LoVo (cell line): ENCODE results near the gene MAP7.
"Not testable (repeated sequence)": the region's sequence is repeated elsewhere in the genome, so short reads cannot be mapped to it uniquely, and the experiment has no call there.

Experiments used
- DNase-seq: peaks from one replicate; pipeline ENCODE4 v3.0.0-alpha.2; 2016; ENCODE audit warnings: low spot score

MAP7 gene

DNA sequence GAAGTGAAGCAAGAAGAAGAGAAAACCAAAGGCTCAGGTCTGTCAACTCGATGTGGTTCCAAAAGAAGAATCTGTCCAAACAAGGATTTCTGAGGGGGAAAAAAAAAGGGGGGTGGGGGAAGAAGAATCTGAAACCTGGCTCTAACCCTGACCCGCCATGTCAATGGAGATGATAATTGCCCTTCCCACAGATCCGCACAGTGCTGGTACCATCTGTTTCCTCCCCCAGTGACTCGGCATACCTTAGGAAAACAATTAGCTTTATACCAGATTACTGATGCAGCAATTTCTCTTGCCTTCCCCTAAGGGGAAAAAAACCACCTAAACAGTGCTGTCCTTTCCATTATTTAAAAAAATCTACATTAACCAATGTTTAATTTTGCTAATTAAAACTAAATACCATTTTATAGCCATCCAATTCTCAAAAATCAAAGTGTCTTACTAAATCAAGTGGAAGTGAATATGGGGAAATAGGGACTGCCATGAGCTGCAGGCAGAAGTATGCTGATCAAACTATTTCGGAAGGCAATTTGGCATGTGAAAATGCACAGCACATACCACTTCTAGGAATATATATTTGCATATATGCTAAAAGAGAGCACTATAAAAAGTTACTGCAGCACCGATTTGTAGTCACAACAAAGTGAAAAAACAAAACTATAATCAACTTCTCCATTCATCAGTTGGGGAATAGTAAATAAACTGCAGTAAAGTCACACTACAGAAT, 46.8 kb downstream of the MAP7 start:
- DNase-seq = no peak

DNA sequence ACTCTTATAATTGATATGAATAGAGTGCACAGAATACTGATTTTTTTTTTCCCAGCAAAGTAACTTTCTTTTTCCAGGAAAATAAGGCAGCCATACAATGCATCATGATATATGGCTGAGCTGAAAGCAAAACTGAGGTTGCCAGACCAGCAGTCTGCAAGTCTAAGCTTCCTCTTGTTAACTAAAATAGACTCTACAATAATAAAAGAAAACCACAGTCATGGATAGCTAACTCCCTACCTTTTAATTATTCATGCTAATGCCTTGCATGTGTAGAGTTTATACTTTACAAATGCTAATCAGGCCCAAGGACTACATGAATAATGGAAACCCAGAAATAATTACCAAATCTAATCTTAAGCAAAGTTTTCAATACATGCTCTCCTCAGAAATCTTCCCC, 47.4 kb downstream of the MAP7 start:
- no peak for DNase-seq

DNA sequence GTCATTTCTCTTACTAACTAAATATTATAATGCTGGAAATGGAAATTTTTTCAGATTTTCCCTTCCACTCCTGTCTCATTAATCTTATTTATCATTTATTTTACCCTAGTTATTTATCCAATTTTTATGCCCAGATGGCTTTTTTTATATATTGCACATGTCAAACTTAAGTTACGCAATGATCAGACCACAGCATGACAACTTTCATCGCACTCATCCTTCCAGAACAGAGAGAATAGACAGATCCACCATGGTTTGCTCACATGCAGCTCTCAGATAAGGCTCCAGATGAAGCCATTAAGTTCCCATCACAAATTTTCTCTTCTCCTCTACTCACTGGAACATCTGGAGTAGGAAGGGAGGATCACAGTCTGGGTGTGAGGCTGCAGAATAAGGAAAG, 48.7 kb downstream of the MAP7 start:
- DNase-seq = no peak

DNA sequence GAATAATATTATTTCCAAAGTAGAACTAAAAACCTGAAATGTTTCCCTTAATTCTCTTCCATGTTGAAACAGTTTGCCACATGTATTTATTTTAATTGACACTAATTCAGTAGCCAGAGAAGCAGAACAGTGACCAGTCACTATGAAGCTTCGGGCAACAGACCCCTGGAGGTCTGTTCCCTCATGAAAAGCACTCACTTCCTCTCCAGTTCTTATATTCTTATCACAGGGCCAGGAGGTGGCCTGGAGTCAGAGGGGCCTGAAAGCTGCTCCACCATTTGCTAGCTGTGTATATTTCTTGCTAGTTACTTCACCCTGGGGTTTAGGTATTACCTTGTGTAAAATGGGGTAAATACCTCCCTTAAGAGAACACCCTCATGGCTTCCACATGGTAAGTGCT, 49.1 kb downstream of the MAP7 start:
- DNase-seq = no peak

DNA sequence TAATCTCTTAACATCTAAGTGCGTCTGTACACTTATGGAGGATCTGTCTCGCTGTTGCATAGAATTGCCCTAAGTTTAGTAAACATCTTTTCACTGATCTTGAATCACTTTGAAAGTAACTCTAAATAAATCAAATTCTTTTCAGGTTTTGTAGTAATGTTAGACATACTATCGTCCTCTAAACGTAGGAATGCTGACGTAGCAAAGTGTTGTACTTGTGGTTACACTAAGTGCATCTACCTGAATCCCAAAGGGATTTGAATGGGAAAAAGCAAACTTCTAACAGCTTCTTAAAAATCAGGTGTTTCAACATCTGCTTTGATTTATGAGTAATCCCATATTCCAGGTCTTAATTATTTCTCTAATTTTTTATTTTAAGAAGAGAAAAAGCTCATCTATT, 49.8 kb downstream of the MAP7 start:
- DNase-seq = no peak

DNA sequence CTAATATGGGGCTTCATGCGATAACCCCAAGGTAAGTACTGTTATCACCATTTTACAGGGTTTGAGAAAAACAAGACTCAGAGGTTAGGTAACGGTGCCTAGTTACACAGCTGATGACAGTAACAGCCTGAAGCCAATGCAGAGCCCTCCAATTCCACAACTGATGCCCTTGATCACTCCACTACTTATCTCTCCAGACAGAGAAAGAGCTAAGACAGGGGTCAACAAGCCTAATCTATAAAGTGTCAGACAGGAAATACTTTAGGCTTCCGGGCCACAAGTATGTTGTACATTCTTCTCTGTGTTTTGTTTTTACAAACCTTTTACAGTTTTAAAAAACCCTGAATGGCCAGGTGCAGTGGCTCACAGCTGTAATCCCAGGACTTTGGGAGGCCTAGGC, 50.9 kb downstream of the MAP7 start:
- no peak for DNase-seq

DNA sequence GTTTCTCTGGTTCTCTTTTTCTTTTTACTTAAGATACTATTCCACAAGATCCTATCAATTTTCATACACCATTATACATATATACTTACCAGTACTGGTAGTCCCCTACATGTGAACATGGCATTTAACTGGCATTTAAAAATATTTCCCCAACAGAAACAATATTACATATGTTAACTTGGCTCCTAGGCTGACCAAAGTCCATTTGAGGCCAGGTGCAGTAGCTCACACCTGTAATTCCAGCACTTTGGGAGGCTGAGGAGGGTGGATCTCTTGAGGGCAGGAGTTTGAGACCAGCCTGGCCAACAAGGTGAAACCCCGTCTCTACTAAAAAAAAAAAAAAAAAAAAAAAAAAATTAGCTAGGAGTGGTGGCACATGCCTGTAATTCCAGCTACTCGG, 53.8 kb downstream of the MAP7 start:
- not testable (repeated sequence) for DNase-seq

DNA sequence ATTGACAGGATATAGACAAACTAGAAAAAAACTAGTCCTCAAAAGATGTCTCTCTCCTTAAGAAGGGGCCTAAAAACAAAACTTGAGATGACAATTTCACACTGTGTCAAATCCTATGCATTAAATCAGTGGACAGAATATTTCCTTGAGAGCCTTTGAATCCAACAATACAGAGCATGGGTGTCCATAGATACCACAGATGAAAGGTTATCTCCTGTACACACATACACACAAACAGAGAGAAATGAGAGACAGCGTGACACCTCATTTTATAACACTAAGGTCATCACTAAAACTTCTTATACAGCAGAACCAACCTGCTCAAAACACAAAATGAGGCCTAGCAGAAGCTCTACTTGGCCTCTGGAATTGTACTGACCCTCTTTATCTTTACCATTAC, 55.5 kb downstream of the MAP7 start:
- no peak for DNase-seq

DNA sequence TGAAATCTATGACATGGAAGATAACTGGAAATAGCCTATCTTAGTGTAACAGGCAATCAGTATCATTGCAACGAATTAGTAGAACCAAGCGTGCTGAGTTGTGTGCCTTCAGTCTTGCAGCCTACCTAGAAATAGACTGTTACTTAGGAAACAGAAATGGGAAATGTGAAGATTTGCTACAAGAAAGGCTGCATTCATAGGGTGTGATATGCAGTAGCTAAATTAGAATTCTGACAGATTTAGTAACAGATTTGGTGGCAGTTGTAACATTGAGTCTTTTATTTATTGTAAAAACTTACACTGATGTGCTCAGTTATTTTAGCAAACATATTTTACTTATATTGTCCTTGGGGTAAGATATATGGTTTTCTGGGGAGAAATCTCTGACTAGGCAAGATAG, 56.2 kb downstream of the MAP7 start:
- no peak for DNase-seq

DNA sequence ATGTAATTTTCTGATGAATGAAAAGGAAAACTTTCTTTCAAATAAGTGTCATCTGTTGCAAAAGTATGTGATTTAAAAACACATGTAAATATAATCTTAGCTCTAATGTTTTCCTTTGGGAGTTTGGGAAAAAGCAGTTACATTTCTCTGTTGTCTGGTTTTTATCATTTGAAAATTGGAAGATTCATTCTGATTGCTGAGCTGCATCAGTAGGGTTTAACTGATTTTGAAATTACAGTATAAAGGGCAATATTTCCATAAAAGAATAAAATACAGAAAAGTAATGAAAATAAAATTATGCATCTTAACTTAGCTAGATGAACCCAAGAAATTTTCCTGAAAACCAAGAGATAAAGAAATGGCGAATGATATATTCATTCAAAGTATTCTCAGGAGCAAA, 57.8 kb downstream of the MAP7 start:
- DNase-seq = no peak

DNA sequence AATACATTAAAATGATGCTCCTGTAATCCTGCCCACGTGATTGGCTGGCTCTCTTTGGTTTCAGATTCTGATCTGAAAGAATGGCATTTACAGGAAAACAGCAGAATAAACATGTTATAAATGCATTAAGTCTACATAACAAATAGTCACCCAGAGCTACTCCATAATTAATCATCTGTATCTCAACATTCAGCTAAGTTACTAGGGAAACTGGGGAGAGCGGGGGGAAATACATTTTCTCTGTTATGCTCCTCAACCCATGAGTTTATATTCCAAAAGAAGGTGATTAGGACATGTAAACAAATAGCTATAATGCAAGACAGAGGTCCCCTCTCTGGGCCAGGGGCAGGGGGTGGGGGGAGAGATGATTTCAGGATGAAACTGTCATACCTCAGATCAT, 58.5 kb downstream of the MAP7 start:
- no peak for DNase-seq

DNA sequence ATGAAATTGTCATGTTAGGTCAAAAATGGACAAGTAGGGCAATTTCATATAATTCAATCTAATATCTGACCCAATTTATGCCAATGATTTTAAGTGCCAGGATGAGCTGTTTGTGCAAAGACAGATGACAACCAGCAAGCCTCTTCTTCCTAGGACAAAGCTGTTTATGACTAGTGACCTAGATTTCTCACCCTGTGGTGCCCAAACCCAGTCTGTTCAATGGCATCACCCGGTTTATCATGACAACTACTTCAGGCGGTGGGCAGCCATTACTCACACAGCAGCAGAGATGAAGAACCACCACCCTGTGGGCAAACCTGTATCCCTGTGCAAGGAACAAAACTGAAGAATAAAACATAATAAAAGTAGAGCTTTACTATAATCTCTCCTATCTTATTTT, 59.0 kb downstream of the MAP7 start:
- no peak for DNase-seq

DNA sequence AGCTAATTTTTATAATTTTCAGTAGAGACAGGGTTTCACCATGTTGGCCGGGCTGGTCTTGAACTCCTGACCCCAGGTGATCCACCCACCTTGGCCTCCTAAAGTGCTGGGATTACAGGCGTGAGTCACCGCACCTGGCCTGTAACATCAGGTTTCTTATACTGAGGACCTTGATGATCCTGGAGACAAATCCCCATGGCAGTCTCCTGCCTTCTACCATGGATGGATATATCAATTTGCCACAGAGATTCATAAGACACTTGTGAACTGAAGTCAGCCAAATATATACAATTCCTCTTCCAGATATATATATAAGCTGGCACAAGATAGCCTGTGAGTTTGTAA, 60.6 kb downstream of the MAP7 start:
- DNase-seq = not testable (repeated sequence)

DNA sequence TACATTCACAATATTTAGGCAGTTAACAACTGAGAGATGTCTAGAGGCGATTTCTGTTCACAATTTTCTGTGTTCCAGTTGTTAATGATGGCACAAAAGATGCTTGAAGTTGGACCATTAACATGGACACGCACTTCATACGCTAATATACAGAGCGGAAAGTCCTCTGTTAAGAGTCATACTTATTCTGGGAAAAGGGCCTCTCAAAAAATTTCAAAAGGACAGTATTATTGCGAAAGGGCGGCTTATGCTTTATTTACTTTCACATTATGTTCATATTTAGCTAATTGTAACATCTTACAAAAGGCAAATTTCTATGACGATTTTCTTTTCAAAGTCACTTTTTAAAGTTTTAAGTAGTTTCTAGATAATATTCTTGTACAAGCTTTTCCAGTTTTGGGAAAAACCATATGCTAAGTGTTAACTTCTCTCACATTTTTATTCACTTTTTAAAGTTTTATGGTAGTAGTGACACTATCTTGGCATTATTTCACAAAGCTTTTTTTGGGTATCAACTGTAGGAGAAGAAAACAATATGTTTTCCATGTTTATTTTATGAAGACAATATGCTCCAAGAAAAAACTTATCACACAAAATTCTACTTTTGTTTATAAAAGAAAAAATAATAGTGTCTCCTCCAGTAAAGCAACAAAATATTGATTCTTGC, 62.3 kb downstream of the MAP7 start:
- DNase-seq = no peak

DNA sequence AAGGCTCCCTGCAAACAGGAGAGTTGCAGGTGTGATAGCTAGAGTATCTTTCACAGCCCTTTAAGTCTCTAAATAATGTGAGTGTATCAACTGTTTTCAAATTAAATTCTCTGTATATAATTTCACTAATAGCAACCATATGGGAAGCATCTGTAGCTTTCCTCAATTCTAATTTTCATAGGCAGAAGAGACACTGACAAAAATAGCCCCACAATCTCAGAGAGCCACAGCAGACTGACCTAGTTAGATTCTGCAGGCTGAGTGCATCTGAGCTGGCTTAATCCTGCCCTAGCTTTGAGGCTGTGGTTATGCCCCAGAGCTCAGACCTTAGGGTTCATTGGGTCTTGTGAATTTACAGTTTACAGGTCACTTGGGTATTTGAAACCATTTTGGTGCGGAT, 63.9 kb downstream of the MAP7 start:
- no peak for DNase-seq

DNA sequence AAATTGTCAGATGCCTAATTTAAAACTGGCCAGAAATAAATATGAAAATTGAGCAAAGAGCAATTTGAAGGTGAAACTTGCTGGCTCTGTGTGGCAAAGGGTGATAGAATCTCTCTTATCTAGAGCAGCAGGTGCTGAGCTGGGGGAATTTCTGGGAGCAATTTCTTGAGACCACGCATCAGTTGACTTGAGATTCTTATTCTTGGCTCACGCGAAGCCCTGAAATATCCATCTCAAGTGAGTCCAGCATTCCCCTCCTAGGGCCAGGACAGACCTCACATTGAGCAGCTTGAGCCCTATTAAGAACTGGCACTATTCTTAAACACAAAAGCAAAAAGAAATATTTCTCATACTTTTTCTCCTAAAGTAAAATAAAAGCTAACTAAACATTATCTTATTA, 66.3 kb downstream of the MAP7 start:
- DNase-seq = no peak

DNA sequence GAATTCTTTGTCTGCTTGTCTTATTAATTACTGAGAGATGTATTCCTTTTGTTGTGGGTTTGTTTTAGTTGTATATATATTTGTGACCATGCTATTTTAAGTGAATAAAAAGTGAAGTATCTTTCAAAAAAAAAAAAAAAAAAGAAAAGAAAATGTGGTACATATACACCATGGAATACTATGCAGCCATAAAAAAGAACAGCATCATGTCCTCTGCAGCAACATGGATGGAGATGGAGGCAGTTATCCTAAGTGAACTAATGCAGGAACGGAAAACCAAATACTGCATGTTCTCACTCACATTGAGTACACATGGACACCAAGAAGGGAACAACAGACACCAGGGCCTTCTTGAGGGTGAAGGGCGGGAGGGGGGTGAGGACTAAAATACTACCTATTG, 67.2 kb downstream of the MAP7 start:
- DNase-seq = not testable (repeated sequence)

DNA sequence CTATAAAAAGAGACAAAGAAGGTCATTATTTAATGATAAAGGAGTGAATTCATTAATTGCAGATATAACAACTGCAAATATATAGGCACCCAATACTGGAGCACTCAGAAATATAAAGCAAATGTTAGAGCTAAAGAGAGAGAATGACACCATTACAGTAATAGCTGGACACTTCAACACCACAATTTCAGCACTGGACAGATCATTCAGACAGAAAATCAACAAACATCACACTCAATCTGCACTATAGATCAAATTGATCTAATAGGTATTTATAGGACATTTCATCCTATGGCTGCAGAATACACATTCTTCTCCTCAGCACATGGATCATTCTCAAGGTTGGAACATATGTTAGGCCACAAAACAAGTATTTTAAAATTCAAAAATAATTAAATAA, 72.7 kb downstream of the MAP7 start:
- no peak for DNase-seq

DNA sequence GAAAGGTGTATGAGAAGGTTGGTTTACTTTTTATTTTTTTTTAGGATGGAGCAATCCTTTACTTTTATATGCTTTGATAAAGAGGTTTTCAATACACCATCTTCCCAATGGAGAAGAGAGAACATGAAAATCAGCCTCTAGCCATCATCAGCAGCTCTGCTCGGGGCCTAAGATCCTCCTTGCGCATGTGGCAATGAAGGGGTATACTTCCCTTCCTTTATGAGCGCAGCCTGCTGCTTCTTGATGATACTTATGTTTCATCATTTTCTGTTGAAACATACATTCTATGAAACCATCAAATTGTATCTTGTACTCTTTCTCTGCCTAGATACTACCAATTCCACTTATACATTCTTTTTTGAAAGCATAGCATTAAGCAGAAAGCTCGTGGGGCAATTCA, 74.5 kb downstream of the MAP7 start:
- DNase-seq = no peak

DNA sequence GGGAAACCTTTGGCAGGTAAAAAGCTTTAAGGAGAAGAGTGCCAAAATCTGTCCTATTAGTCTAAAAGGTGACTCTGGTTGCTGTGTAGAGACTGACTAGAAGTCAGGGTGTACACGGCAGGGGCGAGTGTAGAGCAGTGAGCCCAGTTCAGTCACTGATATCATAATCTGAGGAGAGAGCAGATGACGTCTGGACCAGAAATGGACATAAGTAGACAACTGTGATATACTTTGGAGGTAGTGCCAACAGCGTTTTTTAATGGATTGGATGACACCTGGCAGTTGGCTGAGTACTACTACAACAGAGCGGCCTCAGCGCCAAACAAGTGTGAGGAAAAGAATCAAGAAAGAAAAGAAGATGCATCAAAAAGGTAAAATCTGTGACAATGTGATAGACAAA, 76.0 kb downstream of the MAP7 start:
- no peak for DNase-seq

DNA sequence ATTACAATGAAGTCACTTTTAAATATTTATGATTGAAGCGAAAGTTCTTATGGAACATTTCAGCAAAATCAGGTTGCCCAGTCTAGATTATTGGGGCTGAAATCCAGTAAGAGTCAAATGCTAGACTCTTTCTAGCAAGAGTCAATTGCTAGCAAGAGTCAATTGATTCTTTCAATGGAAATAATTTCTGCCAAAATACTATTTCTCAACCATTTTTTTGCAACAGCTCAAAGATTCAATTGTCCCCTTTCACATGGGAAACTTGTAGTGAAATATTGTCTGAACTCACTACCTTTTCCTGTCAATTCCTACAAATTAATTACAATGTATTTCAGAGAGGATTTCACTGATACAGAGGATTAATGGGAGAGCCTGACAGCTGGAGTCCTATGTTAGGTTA, 78.3 kb downstream of the MAP7 start:
- DNase-seq = no peak

DNA sequence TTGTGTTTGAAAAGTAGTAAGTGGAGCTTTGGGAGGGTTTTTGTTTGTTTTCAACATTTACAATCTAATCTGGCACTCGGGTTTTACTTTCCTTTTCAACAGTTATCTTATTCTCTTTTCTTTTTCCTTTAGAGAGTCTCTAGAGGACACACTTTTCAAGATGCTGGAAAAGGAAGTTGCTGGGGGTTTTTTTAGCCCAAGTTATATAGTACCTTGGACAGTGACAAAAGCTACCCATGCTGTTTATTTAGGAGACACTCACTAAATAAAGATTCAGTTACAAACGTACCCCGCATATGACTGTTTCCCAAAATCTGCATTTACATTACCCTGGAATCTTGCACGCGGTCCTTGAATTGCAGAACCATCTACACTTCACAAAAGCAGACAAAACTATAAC, 78.8 kb downstream of the MAP7 start:
- DNase-seq = no peak

DNA sequence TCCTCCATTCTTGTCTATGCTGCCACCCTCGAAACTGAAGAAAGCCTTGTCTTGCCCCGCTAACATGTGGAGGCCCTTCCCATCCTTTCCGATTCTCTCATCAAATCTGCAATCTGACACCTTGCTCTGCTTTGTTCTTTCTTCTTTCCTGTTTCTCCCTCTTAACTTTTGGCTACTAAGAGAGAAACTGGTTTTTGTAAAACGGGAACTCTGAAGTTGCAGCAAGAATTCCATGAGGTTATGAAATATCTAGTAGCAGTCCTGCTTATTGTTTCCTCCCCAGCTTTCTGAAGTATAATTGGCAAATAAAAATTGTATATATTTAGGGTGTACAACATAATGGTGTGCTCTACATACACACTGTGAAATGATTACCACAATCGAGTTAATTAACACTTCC, 80.2 kb downstream of the MAP7 start:
- no peak for DNase-seq

DNA sequence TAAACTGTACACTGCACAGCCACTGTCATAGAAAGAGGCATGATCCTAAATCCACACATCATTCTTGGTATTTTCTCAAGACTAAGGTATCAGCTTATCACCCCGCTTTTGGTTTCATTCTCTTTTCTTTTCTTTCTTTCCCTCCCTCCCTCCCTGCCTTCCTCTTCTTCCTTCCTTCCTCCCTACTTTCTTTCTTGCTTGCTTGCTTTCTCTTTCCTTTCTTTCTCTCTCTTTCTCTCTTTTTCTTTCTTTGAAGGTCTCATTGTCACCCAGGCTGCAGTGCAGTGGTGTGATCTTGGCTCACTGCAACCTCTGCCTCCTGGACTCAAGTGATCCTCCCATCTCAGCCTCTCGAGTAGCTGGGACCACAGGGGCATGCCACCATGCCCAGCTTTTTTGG, 81.1 kb downstream of the MAP7 start:
- no peak for DNase-seq
